ENCODE measurements around the gene SNAPC5.

- TF ChIP-seq REST (IDR thresholded peaks at IDR 0.05; ENCODE audit: insufficient read depth in 1 of 2, low read depth in 2 of 2, low read length in 2 of 2) (no peak), TAF1 (IDR thresholded peaks at IDR 0.05; ENCODE audit: borderline replicate concordance, insufficient read depth, low read length) (no peak), POLR2AphosphoS5 (IDR thresholded peaks at IDR 0.05; ENCODE audit: low read depth, low read length) (no peak), SIN3A (IDR thresholded peaks at IDR 0.05; ENCODE audit: borderline replicate concordance, insufficient read depth, low read length) (no peak)
Measured at GRCh38 chr15:66523926-66524325, 26.4 kb upstream of the SNAPC5 start.

Data from PFSK-1 (cell line).